CD8-positive, alpha-beta memory T cell (primary cell): Measurements from ENCODE around the gene ADAM17. TPM values are rescaled to one million over a fixed set of nuclear protein-coding genes. Genes with fewer than 3 reads are reported as not detected.
"Not testable (repeated sequence)": the region's sequence is repeated elsewhere in the genome, so short reads cannot be mapped to it uniquely, and the experiment has no call there.

Experiments
- CTCF ChIA-PET: fragments of 350-600 bp; sonication (Branson Sonifier 250); formaldehyde crosslinking; loops from one replicate; lab custom pipeline; 2021; ENCODE audit warnings: antibody characterized with exemption; lab: Charles Lee
- POLR2A ChIA-PET: fragments of 350-600 bp; sonication (Branson Sonifier 250); formaldehyde crosslinking; loops from one replicate; lab custom pipeline; 2021; ENCODE audit warnings: antibody characterized with exemption; lab: Charles Lee
- DNase-seq, 5 donors: peaks; one replicate each; pipeline versions ENCODE4 v3.0.0 to v3.0.0-alpha.2; 2020 to 2022; ENCODE audit warnings: mixed read lengths in 1 of 5
- H3K27ac ChIP-seq: one replicate; pipeline ENCODE4 v1.7.0; 2013; ENCODE audit warnings: low read depth, mild to moderate bottlenecking, low read length, moderate library complexity
- H3K27me3 ChIP-seq: 2 replicates; pipeline ENCODE4 v1.7.0; 2013; ENCODE audit warnings: low read length, mild to moderate bottlenecking; ENCODE audit not compliant: insufficient read depth, poor library complexity, severe bottlenecking
- H3K36me3 ChIP-seq: 2 replicates; pipeline ENCODE4 v1.7.0; 2013; ENCODE audit warnings: mild to moderate bottlenecking, low read length, moderate library complexity; ENCODE audit not compliant: insufficient read depth
- H3K4me1 ChIP-seq: 2 replicates; pipeline ENCODE4 v1.7.0; 2013; ENCODE audit warnings: mild to moderate bottlenecking, low read length, moderate library complexity; ENCODE audit not compliant: insufficient read depth
- H3K4me3 ChIP-seq: 2 replicates; pipeline ENCODE4 v1.7.0; 2013; ENCODE audit warnings: mild to moderate bottlenecking, low read length
- H3K9me3 ChIP-seq: 2 replicates; pipeline ENCODE4 v1.7.0; 2013; ENCODE audit warnings: mild to moderate bottlenecking, low read length
- H3K27ac Mint-ChIP-seq, 8 donors: one replicate each; pipeline ENCODE4 v1.8.0; 2020 to 2021; ENCODE audit warnings: mixed read lengths in 8 of 8, mild to moderate bottlenecking in 6 of 8, inconsistent platforms in 3 of 8, moderate library complexity in 3 of 8
- H3K27me3 Mint-ChIP-seq, 2 donors: one replicate each; pipeline ENCODE4 v1.8.0; 2020 to 2021; ENCODE audit warnings: mixed read lengths in 2 of 2, mild to moderate bottlenecking in 1 of 2, moderate library complexity in 1 of 2
- H3K36me3 Mint-ChIP-seq, 3 donors: one replicate each; pipeline ENCODE4 v1.8.0; 2020 to 2021; ENCODE audit warnings: mixed read lengths in 3 of 3, inconsistent platforms in 1 of 3, mild to moderate bottlenecking in 1 of 3
- H3K4me1 Mint-ChIP-seq, 3 donors: one replicate each; pipeline ENCODE4 v1.8.0; 2020 to 2021; ENCODE audit warnings: mixed read lengths in 3 of 3, inconsistent platforms in 1 of 3, mild to moderate bottlenecking in 1 of 3
- H3K4me3 Mint-ChIP-seq, 7 donors: one replicate each; pipeline ENCODE4 v1.8.0; 2020 to 2021; ENCODE audit warnings: mixed read lengths in 7 of 7, mild to moderate bottlenecking in 6 of 7, moderate library complexity in 4 of 7, inconsistent platforms in 2 of 7
- H3K9me3 Mint-ChIP-seq, 5 donors: one replicate each; pipeline ENCODE4 v1.8.0; 2020 to 2022; ENCODE audit warnings: mixed read lengths in 5 of 5, mild to moderate bottlenecking in 3 of 5, moderate library complexity in 2 of 5, inconsistent platforms in 1 of 5
- polyA plus RNA-seq: library from polyadenylated mRNA; unstranded; fragments of 300-500 nt; fragmentation: Illumina TruSeq; gene quantifications from one replicate; pipeline ENCODE4 v1.2.3, GENCODE V29; 2021
- total RNA-seq, 2 experiments: library from RNA; stranded (reverse); gene quantifications; one replicate each; pipeline ENCODE4 v1.2.3, GENCODE V29; 2021

ADAM17 gene
- total and polyA plus RNA-seq, 3 experiments from 2014 or later, result 12.6 to 20.9 (median 17.9) TPM

DNA sequence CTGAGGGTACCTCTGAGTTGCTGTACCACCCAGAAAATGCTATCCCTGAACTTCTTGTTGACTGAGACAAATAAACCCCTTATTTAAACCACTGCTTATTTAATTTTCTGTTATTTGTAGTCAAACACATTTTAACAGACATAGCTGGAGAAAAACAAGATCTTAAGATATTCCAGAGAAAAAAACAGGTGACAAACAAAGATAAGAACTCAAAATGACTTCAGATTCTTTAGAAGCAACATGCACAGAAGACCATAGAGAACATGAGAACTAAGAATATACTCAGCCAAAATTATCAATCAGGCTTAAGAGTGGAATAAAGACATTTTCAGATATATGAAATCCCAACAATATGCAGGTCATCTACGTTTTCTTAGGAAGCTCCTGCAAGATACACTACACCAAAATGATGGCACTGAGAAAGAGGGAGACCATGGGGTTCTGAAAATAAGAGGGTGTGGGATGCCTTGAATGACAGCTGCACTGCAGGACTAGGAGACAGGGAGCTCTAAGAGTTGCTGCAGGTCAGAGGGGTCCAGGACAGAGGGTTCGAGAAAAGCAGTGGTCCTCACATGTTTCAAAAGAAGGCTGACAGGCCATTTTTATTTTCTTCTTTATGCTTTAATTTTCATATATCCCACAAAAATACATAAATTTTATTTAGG is 38.4 kb downstream of the ADAM17 start:
- CTCF ChIA-PET, result no interaction called here
- no peak overlapping the region for H3K4me3 ChIP-seq
- peak overlapping the region in 6 of 8 donors; percentile 3 to 62 (median 14) for H3K27ac Mint-ChIP-seq
- H3K4me3 Mint-ChIP-seq, result no peak overlapping the region
- no peaks in the 10 kb centered on the region for H3K27me3 ChIP-seq
- H3K27me3 Mint-ChIP-seq, result no peaks in the 10 kb centered on the region
- H3K36me3 ChIP-seq, result peaks cover 42% of the 10 kb centered on the region
- H3K9me3 Mint-ChIP-seq, result no peaks in the 10 kb centered on the region
- no peaks in the 10 kb centered on the region for H3K9me3 ChIP-seq
- no peaks in the 10 kb centered on the region for H3K4me1 Mint-ChIP-seq
- no peaks in the 10 kb centered on the region for H3K4me1 ChIP-seq
- peaks cover 23 to 76% (median 24%) of the 10 kb centered on the region in 3 donors for H3K36me3 Mint-ChIP-seq
- H3K27ac ChIP-seq, result peak overlapping the region; percentile 43
- no peak for DNase-seq
- POLR2A ChIA-PET, result interaction anchor here (0.6 kb wide), 1 partner anchor 9 kb away, joined by 3 read pairs; no protein-coding TSS in a partner anchor

DNA sequence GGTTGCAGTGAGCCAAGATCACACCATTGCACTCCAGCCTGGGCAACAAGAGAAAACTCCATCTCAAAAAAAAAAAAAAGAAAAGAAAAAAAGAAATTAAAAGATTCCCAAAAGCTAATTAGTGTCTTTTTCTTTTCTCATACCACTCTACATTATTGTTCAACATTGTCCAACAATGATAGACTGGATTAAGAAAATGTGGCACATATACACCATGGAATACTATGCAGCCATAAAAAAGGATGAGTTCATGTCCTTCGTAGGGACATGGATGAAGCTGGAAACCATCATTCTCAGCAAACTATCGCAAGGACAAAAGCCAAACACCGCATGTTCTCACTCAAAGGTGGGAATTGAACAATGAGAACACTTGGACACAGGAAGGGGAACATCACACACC is 41.7 kb downstream of the ADAM17 start:
- POLR2A ChIA-PET, H3K4me3 ChIP-seq, H3K4me1 ChIP-seq, H3K27me3 Mint-ChIP-seq, H3K27ac Mint-ChIP-seq, H3K27me3 ChIP-seq, H3K4me1 Mint-ChIP-seq, H3K27ac ChIP-seq, H3K9me3 Mint-ChIP-seq, H3K4me3 Mint-ChIP-seq, DNase-seq, H3K9me3 ChIP-seq, CTCF ChIA-PET: not testable (repeated sequence)
- H3K36me3 ChIP-seq, result peaks cover 18% of the 10 kb centered on the region
- H3K36me3 Mint-ChIP-seq, result peaks cover 18 to 63% (median 20%) of the 10 kb centered on the region in 3 donors

DNA sequence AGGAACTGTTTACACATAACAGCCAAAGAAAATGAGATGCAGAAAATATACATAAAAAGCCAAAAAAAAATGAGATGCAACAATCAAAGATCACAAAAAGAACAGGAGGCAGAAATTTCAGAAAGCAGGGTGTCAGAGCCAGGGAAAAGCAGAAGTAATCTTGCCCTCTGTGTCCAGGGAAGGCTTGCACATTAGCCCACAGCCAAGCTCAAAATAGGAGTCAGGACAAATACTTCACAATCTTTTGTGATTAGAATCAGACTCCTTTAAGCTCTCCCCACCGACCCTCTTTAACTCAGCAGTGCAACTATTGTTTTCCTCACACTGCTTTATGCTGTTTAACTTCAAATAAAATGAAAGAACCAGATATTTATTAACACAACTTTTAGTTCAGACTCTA is 46.7 kb downstream of the ADAM17 start:
- Mint-ChIP-seq H3K36me3 (peaks cover 6 to 70% (median 21%) of the 10 kb centered on the region in 3 donors), H3K9me3 (no peaks in the 10 kb centered on the region), H3K4me1 (peaks cover 4 to 11% (median 9%) of the 10 kb centered on the region in 3 donors), H3K4me3 (no peak overlapping the region), H3K27ac (peak overlapping the region in 7 of 8 donors; percentile 2 to 81 (median 59)), H3K27me3 (peaks cover 0 to 1% of the 10 kb centered on the region in 2 donors)
- Histone ChIP-seq H3K4me3 (no peak overlapping the region), H3K9me3 (no peaks in the 10 kb centered on the region), H3K27ac (no peak overlapping the region), H3K36me3 (peaks cover 20% of the 10 kb centered on the region), H3K27me3 (no peaks in the 10 kb centered on the region), H3K4me1 (no peaks in the 10 kb centered on the region)
- CTCF ChIA-PET, result interaction anchor here (0.7 kb wide), 1 partner anchor 476 kb away, joined by 3 read pairs; no protein-coding TSS in a partner anchor
- POLR2A ChIA-PET, result interaction anchor here (0.5 kb wide), 1 partner anchor 9 kb away, joined by 3 read pairs; no protein-coding TSS in a partner anchor
- DNase-seq, result no peak

DNA sequence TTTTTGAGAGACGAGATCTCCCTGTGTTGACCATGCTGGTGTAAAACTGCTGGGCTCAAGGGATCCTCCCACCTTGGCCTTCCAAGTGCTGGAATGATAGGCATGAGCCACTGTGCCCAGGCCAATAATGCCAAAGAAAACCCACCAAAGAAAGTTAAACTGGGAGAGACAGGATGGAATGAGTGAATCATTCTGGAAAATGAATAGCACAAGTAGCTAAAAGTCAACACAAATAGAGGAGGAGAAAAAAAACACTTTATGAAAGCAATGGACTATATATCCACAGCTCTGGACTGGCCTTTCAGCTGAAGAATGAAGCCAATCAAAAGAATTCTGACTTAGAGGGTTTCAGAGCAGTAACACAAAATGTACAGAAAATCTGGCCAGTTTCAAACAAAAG is 57.4 kb downstream of the ADAM17 start:
- H3K9me3 ChIP-seq, result no peaks in the 10 kb centered on the region
- H3K4me1 Mint-ChIP-seq, result peaks cover 7 to 23% (median 9%) of the 10 kb centered on the region in 3 donors
- H3K4me3 Mint-ChIP-seq, result no peak overlapping the region
- ChIA-PET POLR2A (no interaction called here), CTCF (no interaction called here)
- no peak overlapping the region for H3K4me3 ChIP-seq
- H3K36me3 Mint-ChIP-seq, result peaks cover 8 to 80% (median 30%) of the 10 kb centered on the region in 3 donors
- H3K9me3 Mint-ChIP-seq, result no peaks in the 10 kb centered on the region
- H3K4me1 ChIP-seq, result no peaks in the 10 kb centered on the region
- no peak for DNase-seq
- H3K27ac ChIP-seq, result no peak overlapping the region
- no peaks in the 10 kb centered on the region for H3K27me3 Mint-ChIP-seq
- H3K27me3 ChIP-seq, result no peaks in the 10 kb centered on the region
- peaks cover 29% of the 10 kb centered on the region for H3K36me3 ChIP-seq
- H3K27ac Mint-ChIP-seq, result peak overlapping the region in 5 of 8 donors; percentile 2 to 89 (median 48)

DNA sequence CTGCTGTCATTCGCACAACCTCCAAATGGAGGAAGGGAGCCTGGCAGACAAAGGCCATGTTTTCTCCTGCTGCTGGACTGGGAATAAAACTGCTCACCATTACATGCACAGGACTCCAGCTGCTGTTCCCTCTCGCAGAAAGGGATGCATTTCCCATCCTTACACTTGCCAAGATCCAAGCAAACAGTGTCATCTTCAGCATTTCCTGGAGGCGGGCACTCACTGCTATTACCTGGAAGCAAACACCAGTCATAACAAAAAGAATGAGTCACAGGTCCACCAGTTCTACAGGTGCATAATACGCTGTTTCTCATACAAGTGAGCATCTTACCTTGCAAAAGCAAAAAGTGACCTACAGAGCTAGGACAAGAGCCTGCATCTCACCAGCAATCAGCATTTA is 58.6 kb downstream of the ADAM17 start:
- peaks cover 30% of the 10 kb centered on the region for H3K36me3 ChIP-seq
- no peaks in the 10 kb centered on the region for H3K27me3 Mint-ChIP-seq
- no peaks in the 10 kb centered on the region for H3K27me3 ChIP-seq
- peaks cover 4 to 81% (median 31%) of the 10 kb centered on the region in 3 donors for H3K36me3 Mint-ChIP-seq
- no peaks in the 10 kb centered on the region for H3K4me1 ChIP-seq
- no peaks in the 10 kb centered on the region for H3K9me3 ChIP-seq
- ChIA-PET POLR2A (no interaction called here), CTCF (no interaction called here)
- H3K4me3 ChIP-seq, result no peak overlapping the region
- no peaks in the 10 kb centered on the region for H3K9me3 Mint-ChIP-seq
- peak overlapping the region in 5 of 8 donors; percentile 12 to 88 (median 70) for H3K27ac Mint-ChIP-seq
- DNase-seq, result no peak
- peaks cover 6 to 23% (median 7%) of the 10 kb centered on the region in 3 donors for H3K4me1 Mint-ChIP-seq
- H3K4me3 Mint-ChIP-seq, result no peak overlapping the region
- no peak overlapping the region for H3K27ac ChIP-seq

DNA sequence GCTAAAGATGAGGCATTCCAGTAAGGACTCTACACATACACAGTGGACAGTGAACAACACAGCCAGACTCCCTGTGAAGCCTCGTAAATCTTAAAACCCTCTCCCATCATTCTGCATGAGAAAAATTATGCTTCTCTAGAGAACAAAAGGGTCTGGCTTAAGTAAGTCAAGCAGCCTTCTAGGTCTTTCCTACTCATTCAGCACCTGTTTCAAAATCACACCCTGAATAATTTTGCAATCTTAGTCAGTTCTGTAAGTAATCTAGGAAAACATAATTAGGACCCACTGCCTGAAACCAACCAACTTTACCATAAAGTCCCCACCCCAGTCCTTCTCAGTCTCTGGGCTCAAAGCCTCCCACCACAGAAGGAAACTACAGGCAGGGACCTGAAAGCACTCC is 61.5 kb downstream of the ADAM17 start:
- Histone ChIP-seq H3K4me1 (no peaks in the 10 kb centered on the region), H3K9me3 (no peaks in the 10 kb centered on the region), H3K27me3 (no peaks in the 10 kb centered on the region), H3K4me3 (no peak overlapping the region), H3K27ac (no peak overlapping the region), H3K36me3 (peaks cover 47% of the 10 kb centered on the region)
- H3K4me1 Mint-ChIP-seq, result peaks cover 6 to 18% (median 8%) of the 10 kb centered on the region in 3 donors
- H3K27ac Mint-ChIP-seq, result peak overlapping the region in 6 of 8 donors; percentile 11 to 92 (median 60)
- H3K36me3 Mint-ChIP-seq, result peaks cover 0 to 89% (median 26%) of the 10 kb centered on the region in 3 donors
- CTCF ChIA-PET, result no interaction called here
- no peaks in the 10 kb centered on the region for H3K27me3 Mint-ChIP-seq
- H3K4me3 Mint-ChIP-seq, result no peak overlapping the region
- no peak for DNase-seq
- no peaks in the 10 kb centered on the region for H3K9me3 Mint-ChIP-seq
- POLR2A ChIA-PET, result no interaction called here

DNA sequence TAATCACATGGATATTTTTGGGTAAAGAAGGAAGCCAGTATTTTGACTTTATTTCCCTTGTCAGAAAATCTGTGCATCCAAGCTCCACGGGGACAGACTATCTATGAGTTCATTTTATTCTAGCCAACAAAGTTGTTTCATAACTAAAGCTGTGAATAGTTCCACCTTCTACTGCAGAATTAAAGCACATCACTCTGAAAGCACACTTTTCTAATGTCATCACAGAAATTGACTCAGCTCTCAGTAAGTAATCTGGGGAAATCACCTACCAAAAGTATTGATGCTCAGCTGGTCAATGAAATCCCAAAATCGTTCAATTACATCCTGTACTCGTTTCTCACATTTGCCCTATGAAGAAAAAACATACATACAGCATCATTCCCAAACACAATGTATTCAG is 62.2 kb downstream of the ADAM17 start:
- Mint-ChIP-seq H3K4me3 (no peak overlapping the region), H3K9me3 (no peaks in the 10 kb centered on the region), H3K27me3 (no peaks in the 10 kb centered on the region), H3K4me1 (peaks cover 6 to 18% (median 11%) of the 10 kb centered on the region in 3 donors), H3K36me3 (peaks cover 0 to 92% (median 29%) of the 10 kb centered on the region in 3 donors), H3K27ac (peak overlapping the region in 6 of 8 donors; percentile 5 to 69 (median 32))
- POLR2A ChIA-PET, result interaction anchor here (0.9 kb wide), 1 partner anchor 11 kb away, joined by 3 read pairs; no protein-coding TSS in a partner anchor
- DNase-seq, result no peak
- Histone ChIP-seq H3K4me1 (no peaks in the 10 kb centered on the region), H3K27ac (no peak overlapping the region), H3K4me3 (no peak overlapping the region), H3K36me3 (peaks cover 51% of the 10 kb centered on the region), H3K27me3 (no peaks in the 10 kb centered on the region), H3K9me3 (no peaks in the 10 kb centered on the region)
- CTCF ChIA-PET, result no interaction called here

DNA sequence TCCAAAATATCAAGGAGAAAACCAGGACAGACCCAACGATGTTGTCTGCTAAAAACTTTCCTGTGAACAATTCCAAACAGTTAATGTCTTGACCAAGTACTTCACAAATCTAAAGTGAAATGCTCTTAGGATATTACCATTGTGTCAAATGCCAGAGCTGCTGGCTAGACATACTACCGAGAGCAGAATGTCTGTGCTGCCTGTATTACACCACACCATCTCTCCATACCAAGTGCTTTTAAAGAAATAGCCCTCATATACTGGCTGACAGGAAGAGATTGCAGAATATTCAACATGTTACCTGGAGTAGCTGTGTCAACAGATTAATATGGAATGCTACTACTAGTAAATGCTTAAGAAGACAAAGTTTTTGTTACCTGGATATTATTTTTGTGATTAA is 62.7 kb downstream of the ADAM17 start:
- Mint-ChIP-seq H3K9me3 (no peaks in the 10 kb centered on the region), H3K4me3 (no peak overlapping the region), H3K27me3 (no peaks in the 10 kb centered on the region), H3K36me3 (peaks cover 2 to 92% (median 29%) of the 10 kb centered on the region in 3 donors), H3K4me1 (peaks cover 6 to 18% (median 11%) of the 10 kb centered on the region in 3 donors), H3K27ac (peak overlapping the region in 5 of 8 donors; percentile 11 to 61 (median 45))
- ChIA-PET CTCF (no interaction called here), POLR2A (interaction anchor here (0.9 kb wide), 1 partner anchor 10 kb away, joined by 3 read pairs; no protein-coding TSS in a partner anchor)
- Histone ChIP-seq H3K9me3 (no peaks in the 10 kb centered on the region), H3K36me3 (peaks cover 51% of the 10 kb centered on the region), H3K4me1 (no peaks in the 10 kb centered on the region), H3K27ac (no peak overlapping the region), H3K4me3 (no peak overlapping the region), H3K27me3 (no peaks in the 10 kb centered on the region)
- no peak for DNase-seq
